Measurements from ENCODE around the gene RALY.
"Not testable (repeated sequence)": the region's sequence is repeated elsewhere in the genome, so short reads cannot be mapped to it uniquely, and the experiment has no call there.

The RALY gene

GRCh38 chr20:34122274-34122980 is 128.7 kb downstream of the RALY start:
- no peak for TF ChIP-seq CTCF (IDR thresholded peaks at IDR 0.05; ENCODE audit: insufficient read depth, missing control alignments)
- DNase-seq (ENCODE audit: insufficient read length, low spot score) (no peak), FAIRE-seq (no peak)

GRCh38 chr20:34123309-34123708 is 129.6 kb downstream of the RALY start:
- DNase-seq (ENCODE audit: insufficient read length, low spot score), result no peak
- no peak for TF ChIP-seq CTCF (IDR thresholded peaks at IDR 0.05; ENCODE audit: insufficient read depth, missing control alignments)
- FAIRE-seq, result no peak

GRCh38 chr20:34124469-34125249 is 130.9 kb downstream of the RALY start:
- FAIRE-seq, result no peak
- DNase-seq (ENCODE audit: insufficient read length, low spot score), result no peak

GRCh38 chr20:34127792-34128191 is 134.1 kb downstream of the RALY start:
- TF ChIP-seq CTCF (IDR thresholded peaks at IDR 0.05; ENCODE audit: insufficient read depth, missing control alignments), result no peak
- no peak for FAIRE-seq
- no peak for DNase-seq (ENCODE audit: insufficient read length, low spot score)

More at GRCh38 chr20:34124469-34125249, 130.9 kb downstream of the RALY start:
- TF ChIP-seq CTCF (IDR thresholded peaks at IDR 0.05; ENCODE audit: insufficient read depth, missing control alignments), result no peak

- TF ChIP-seq CTCF (IDR thresholded peaks at IDR 0.05; ENCODE audit: insufficient read depth, missing control alignments), result peak; percentile 97
- no peak for DNase-seq (ENCODE audit: insufficient read length, low spot score)
- peak; percentile 67 for FAIRE-seq
Measured at GRCh38 chr20:34129518-34130162, 135.9 kb downstream of the RALY start.

GRCh38 chr20:34131491-34131890 is 137.8 kb downstream of the RALY start:
- FAIRE-seq, result no peak
- DNase-seq (ENCODE audit: insufficient read length, low spot score), result no peak
- TF ChIP-seq CTCF (IDR thresholded peaks at IDR 0.05; ENCODE audit: insufficient read depth, missing control alignments), result no peak

GRCh38 chr20:34132491-34132890 is 138.8 kb downstream of the RALY start:
- not testable (repeated sequence) for DNase-seq (ENCODE audit: insufficient read length, low spot score); FAIRE-seq

- DNase-seq (ENCODE audit: insufficient read length, low spot score); FAIRE-seq: not testable (repeated sequence)
Measured at GRCh38 chr20:34132943-34133342, 139.2 kb downstream of the RALY start.

GRCh38 chr20:34133365-34133860 is 139.7 kb downstream of the RALY start:
- DNase-seq (ENCODE audit: insufficient read length, low spot score), result not testable (repeated sequence)

More at GRCh38 chr20:34133365-34133860, 139.7 kb downstream of the RALY start:
- FAIRE-seq, result not testable (repeated sequence)

Measured in D721Med (cell line).